Measurements from ENCODE around the gene CD48.

DNA sequence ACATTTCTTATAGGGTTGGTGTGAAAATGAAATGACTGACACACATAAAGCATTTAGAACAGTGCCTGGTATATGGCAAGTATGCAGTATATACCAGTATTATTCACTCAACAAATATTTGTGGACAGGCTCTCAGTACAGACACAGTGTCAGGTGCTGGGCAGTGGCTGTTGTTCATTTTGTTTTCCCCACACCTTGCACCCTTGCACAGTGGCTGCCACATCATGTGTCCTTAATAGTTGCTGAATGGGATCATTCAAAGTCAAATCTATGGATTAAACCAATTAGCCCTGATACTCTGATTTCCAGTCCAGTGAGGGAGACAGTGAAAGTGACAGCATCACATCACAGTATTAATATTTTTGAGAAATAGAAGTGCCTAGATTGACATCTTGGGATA is 67.2 kb downstream of the CD48 start:
- TF ChIP-seq EZH2phosphoT487 (IDR thresholded peaks at IDR 0.05; ENCODE audit: borderline replicate concordance, low read depth) (no peak), TEAD4 (IDR thresholded peaks at IDR 0.05; ENCODE audit: borderline replicate concordance, insufficient read depth) (no peak), EP300 (IDR thresholded peaks at IDR 0.05; ENCODE audit: borderline replicate concordance in 1 of 2, low read depth in 1 of 2, low read length in 1 of 2) (no peak), SIN3A (IDR thresholded peaks at IDR 0.05; ENCODE audit: borderline replicate concordance, low read depth, low read length) (no peak), RFX5 (IDR thresholded peaks at IDR 0.05; ENCODE audit: low read length) (no peak), MXI1 (IDR thresholded peaks at IDR 0.05; ENCODE audit: low read depth, low read length) (no peak), JUND (IDR thresholded peaks at IDR 0.05) (no peak), YY1 (IDR thresholded peaks at IDR 0.05; ENCODE audit: low read depth) (no peak), RAD21 (IDR thresholded peaks at IDR 0.05; ENCODE audit: low read length) (no peak)
- TF ChIP-seq, protein P1, sequence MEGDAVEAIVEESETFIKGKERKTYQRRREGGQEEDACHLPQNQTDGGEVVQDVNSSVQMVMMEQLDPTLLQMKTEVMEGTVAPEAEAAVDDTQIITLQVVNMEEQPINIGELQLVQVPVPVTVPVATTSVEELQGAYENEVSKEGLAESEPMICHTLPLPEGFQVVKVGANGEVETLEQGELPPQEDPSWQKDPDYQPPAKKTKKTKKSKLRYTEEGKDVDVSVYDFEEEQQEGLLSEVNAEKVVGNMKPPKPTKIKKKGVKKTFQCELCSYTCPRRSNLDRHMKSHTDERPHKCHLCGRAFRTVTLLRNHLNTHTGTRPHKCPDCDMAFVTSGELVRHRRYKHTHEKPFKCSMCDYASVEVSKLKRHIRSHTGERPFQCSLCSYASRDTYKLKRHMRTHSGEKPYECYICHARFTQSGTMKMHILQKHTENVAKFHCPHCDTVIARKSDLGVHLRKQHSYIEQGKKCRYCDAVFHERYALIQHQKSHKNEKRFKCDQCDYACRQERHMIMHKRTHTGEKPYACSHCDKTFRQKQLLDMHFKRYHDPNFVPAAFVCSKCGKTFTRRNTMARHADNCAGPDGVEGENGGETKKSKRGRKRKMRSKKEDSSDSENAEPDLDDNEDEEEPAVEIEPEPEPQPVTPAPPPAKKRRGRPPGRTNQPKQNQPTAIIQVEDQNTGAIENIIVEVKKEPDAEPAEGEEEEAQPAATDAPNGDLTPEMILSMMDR (IDR thresholded peaks at IDR 0.05) = no peak
- TF ChIP-seq, protein P2, sequence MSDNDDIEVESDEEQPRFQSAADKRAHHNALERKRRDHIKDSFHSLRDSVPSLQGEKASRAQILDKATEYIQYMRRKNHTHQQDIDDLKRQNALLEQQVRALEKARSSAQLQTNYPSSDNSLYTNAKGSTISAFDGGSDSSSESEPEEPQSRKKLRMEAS (IDR thresholded peaks at IDR 0.05; ENCODE audit: low read depth) = no peak
- TF ChIP-seq, protein P3, sequence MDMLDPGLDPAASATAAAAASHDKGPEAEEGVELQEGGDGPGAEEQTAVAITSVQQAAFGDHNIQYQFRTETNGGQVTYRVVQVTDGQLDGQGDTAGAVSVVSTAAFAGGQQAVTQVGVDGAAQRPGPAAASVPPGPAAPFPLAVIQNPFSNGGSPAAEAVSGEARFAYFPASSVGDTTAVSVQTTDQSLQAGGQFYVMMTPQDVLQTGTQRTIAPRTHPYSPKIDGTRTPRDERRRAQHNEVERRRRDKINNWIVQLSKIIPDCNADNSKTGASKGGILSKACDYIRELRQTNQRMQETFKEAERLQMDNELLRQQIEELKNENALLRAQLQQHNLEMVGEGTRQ (IDR thresholded peaks at IDR 0.05; ENCODE audit: borderline replicate concordance, low read depth, low read length) = no peak
- TF ChIP-seq, protein P4, sequence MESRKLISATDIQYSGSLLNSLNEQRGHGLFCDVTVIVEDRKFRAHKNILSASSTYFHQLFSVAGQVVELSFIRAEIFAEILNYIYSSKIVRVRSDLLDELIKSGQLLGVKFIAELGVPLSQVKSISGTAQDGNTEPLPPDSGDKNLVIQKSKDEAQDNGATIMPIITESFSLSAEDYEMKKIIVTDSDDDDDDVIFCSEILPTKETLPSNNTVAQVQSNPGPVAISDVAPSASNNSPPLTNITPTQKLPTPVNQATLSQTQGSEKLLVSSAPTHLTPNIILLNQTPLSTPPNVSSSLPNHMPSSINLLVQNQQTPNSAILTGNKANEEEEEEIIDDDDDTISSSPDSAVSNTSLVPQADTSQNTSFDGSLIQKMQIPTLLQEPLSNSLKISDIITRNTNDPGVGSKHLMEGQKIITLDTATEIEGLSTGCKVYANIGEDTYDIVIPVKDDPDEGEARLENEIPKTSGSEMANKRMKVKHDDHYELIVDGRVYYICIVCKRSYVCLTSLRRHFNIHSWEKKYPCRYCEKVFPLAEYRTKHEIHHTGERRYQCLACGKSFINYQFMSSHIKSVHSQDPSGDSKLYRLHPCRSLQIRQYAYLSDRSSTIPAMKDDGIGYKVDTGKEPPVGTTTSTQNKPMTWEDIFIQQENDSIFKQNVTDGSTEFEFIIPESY (IDR thresholded peaks at IDR 0.05; ENCODE audit: borderline replicate concordance, low read depth) = no peak
- TF ChIP-seq, protein P5, sequence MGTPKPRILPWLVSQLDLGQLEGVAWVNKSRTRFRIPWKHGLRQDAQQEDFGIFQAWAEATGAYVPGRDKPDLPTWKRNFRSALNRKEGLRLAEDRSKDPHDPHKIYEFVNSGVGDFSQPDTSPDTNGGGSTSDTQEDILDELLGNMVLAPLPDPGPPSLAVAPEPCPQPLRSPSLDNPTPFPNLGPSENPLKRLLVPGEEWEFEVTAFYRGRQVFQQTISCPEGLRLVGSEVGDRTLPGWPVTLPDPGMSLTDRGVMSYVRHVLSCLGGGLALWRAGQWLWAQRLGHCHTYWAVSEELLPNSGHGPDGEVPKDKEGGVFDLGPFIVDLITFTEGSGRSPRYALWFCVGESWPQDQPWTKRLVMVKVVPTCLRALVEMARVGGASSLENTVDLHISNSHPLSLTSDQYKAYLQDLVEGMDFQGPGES (IDR thresholded peaks at IDR 0.05; ENCODE audit: low read depth, low read length) = no peak
